OCI-LY1 (cell line): ENCODE results near the gene GATM.

Experiments used
- H2AFZ ChIP-seq: fragments of 200-600 bp; sonication (generic), shearing (Covaris generic); 2 replicates; pipeline ENCODE4 v1.6.0; 2014; ENCODE audit warnings: antibody characterized with exemption, mild to moderate bottlenecking, low read length
- H3F3A ChIP-seq: fragments of 200-600 bp; sonication (generic), shearing (Covaris generic); 2 replicates; pipeline ENCODE4 v1.6.0; 2014; ENCODE audit warnings: mild to moderate bottlenecking, antibody characterized with exemption, low read length, moderate library complexity; ENCODE audit not compliant: insufficient read depth
- H3K27ac ChIP-seq: fragments of 200-600 bp; sonication (generic); 2 replicates; pipeline ENCODE4 v1.5.1; 2014; ENCODE audit warnings: low read length, mixed run types, mild to moderate bottlenecking, low read depth; ENCODE audit not compliant: poor library complexity, severe bottlenecking
- H3K27me3 ChIP-seq: fragments of 200-600 bp; sonication (generic); 2 replicates; pipeline ENCODE4 v1.6.0; 2014; ENCODE audit warnings: antibody characterized with exemption, mild to moderate bottlenecking, low read length, moderate library complexity; ENCODE audit not compliant: insufficient read depth
- H3K36me3 ChIP-seq: fragments of 200-600 bp; sonication (generic); 2 replicates; pipeline ENCODE4 v1.6.1; 2014; ENCODE audit warnings: mild to moderate bottlenecking, antibody characterized with exemption, low read length, moderate library complexity, mixed read lengths; ENCODE audit not compliant: insufficient read depth
- H3K4me1 ChIP-seq: fragments of 200-600 bp; sonication (generic); 2 replicates; pipeline ENCODE4 v1.5.1; 2014; ENCODE audit warnings: mild to moderate bottlenecking, low read length, moderate library complexity; ENCODE audit not compliant: insufficient read depth, severe bottlenecking
- H3K4me2 ChIP-seq: fragments of 200-600 bp; sonication (generic), shearing (Covaris generic); 2 replicates; pipeline ENCODE4 v1.6.1; 2014; ENCODE audit warnings: low read length
- H3K4me3 ChIP-seq: fragments of 200-600 bp; sonication (generic); 2 replicates; pipeline ENCODE4 v1.5.1; 2014; ENCODE audit warnings: low read length, low read depth, mild to moderate bottlenecking, mixed read lengths; ENCODE audit not compliant: poor library complexity, severe bottlenecking
- H3K79me2 ChIP-seq: fragments of 200-600 bp; shearing (Covaris generic); 2 replicates; pipeline ENCODE4 v1.6.1; 2016; ENCODE audit warnings: mixed run types, low read length, mixed read lengths; ENCODE audit not compliant: insufficient read depth
- H3K9ac ChIP-seq: fragments of 200-600 bp; sonication (generic), shearing (Covaris generic); 2 replicates; pipeline ENCODE4 v1.6.1; 2014; ENCODE audit warnings: mild to moderate bottlenecking, low read length, mixed read lengths
- H3K9me2 ChIP-seq: fragments of 200-600 bp; sonication (generic), shearing (Covaris generic); 2 replicates; pipeline ENCODE4 v1.6.1; 2014; ENCODE audit warnings: low read depth, mild to moderate bottlenecking, low read length, mixed read lengths
- H3K9me3 ChIP-seq: fragments of 200-600 bp; shearing (Covaris generic); 2 replicates; pipeline ENCODE4 v1.6.1; 2014; ENCODE audit warnings: low read length, mixed read lengths
- H4K20me1 ChIP-seq: fragments of 200-600 bp; sonication (generic), shearing (Covaris generic); 2 replicates; pipeline ENCODE4 v1.6.0; 2016; ENCODE audit warnings: mild to moderate bottlenecking, low read length; ENCODE audit not compliant: insufficient read depth
- EZH2 ChIP-seq: fragments of 200-600 bp; sonication (generic), shearing (Covaris generic); IDR thresholded peaks from 2 replicates; pipeline ENCODE4 v1.8.0; 2017; ENCODE audit warnings: borderline replicate concordance, mixed run types, mild to moderate bottlenecking, antibody characterized with exemption, low read length, moderate library complexity, mixed read lengths
- TF ChIP-seq, protein P1 (sequence below): fragments of 200-600 bp; sonication (generic), shearing (Covaris generic); IDR thresholded peaks from 2 replicates; pipeline ENCODE4 v1.5.1; 2017; ENCODE audit warnings: mild to moderate bottlenecking, antibody characterized with exemption, low read length, moderate library complexity, mixed read lengths

The GATM gene

DNA sequence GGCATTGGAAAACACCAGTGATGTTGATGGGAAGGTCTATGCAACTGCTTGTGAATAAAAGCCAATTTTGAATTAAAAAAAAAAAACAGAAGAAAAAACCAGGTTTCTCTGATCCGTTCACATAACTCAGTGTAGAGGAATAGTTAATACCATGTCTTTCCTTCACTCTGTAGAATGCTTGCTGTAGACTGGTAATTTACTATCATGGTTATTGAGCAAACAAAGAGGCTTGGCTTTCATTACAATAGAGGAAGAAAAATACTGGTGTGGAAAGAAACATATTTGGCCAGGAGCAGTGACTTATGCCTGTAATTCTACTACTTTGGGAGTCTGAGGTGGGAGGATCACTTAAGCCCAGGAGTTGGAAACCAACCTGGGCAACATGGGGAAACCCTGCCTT is 41.1 kb downstream of the GATM start:
- Histone ChIP-seq H3K36me3 (no peaks in the 10 kb centered on the region), H3K79me2 (no peaks in the 10 kb centered on the region), H3K9me2 (no peaks in the 10 kb centered on the region), H2AFZ (no peak overlapping the region), H3K4me2 (no peak overlapping the region), H3K4me3 (no peak overlapping the region), H3K9me3 (no peaks in the 10 kb centered on the region), H3K9ac (no peak overlapping the region), H4K20me1 (no peaks in the 10 kb centered on the region), H3K4me1 (no peaks in the 10 kb centered on the region), H3K27ac (no peak overlapping the region), H3K27me3 (peaks cover 4% of the 10 kb centered on the region; the same call in 1 of the 2 replicates), H3F3A (no peaks in the 10 kb centered on the region)
- TF ChIP-seq, protein P1, sequence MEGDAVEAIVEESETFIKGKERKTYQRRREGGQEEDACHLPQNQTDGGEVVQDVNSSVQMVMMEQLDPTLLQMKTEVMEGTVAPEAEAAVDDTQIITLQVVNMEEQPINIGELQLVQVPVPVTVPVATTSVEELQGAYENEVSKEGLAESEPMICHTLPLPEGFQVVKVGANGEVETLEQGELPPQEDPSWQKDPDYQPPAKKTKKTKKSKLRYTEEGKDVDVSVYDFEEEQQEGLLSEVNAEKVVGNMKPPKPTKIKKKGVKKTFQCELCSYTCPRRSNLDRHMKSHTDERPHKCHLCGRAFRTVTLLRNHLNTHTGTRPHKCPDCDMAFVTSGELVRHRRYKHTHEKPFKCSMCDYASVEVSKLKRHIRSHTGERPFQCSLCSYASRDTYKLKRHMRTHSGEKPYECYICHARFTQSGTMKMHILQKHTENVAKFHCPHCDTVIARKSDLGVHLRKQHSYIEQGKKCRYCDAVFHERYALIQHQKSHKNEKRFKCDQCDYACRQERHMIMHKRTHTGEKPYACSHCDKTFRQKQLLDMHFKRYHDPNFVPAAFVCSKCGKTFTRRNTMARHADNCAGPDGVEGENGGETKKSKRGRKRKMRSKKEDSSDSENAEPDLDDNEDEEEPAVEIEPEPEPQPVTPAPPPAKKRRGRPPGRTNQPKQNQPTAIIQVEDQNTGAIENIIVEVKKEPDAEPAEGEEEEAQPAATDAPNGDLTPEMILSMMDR, result no peak

DNA sequence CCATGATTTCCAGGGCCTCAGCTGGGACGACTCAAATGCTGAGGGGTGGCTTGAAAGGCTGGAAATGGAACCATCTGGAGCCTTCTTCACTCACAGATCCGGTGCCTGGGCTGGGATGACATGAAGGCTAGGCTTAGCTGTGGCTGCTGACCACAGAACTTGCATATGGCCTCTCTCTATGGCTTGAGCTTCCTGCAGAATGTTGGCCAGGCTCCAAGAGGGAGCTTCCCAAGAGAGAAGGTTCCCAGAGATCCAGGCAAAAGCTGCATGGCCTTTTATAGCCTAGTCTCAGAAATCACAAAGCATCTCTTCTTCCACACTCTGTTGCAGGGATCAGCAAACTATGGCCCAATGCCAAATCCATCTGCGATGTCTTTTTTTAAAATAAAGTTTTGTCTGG is 44.8 kb downstream of the GATM start:
- no peak for TF ChIP-seq EZH2
- TF ChIP-seq, protein P1, result no peak
- H3K4me2 ChIP-seq, result no peak overlapping the region

DNA sequence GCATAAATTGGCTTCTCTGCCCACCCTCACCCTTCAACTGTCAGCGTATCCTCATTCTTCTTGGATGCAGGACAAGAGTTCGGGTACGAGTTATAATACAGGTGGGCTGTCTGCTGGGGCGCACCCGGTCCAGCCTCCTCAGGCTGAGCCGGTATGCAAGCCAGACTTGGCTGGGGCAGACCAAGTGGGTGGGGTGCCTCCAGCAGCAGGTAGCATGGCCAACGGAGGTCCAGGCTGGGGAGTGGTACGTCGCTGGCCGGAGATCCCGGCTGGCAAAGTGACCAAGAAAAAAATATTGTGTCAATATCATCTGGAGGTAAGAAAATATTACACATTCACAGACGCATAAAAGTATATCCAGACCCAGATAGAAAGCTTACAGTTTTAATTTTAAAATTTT is 45.6 kb downstream of the GATM start:
- no peak overlapping the region for H3K9ac ChIP-seq
- H3K27me3 ChIP-seq, result no peaks in the 10 kb centered on the region; the same call in 1 of the 2 replicates

More for the DNA sequence above, 44.8 kb downstream of the GATM start:
- no peaks in the 10 kb centered on the region for H3K79me2 ChIP-seq
- no peak overlapping the region for H3K9ac ChIP-seq
- no peaks in the 10 kb centered on the region for H3K4me1 ChIP-seq
- no peaks in the 10 kb centered on the region for H3K36me3 ChIP-seq
- no peaks in the 10 kb centered on the region for H3K9me2 ChIP-seq
- no peaks in the 10 kb centered on the region for H4K20me1 ChIP-seq
- H2AFZ ChIP-seq, result no peak overlapping the region
- H3K9me3 ChIP-seq, result no peaks in the 10 kb centered on the region
- H3K4me3 ChIP-seq, result no peak overlapping the region
- H3F3A ChIP-seq, result no peaks in the 10 kb centered on the region
- no peaks in the 10 kb centered on the region; the same call in 1 of the 2 replicates for H3K27me3 ChIP-seq
- H3K27ac ChIP-seq, result no peak overlapping the region

More for the DNA sequence above, 45.6 kb downstream of the GATM start:
- Histone ChIP-seq H3K36me3 (no peaks in the 10 kb centered on the region), H4K20me1 (no peaks in the 10 kb centered on the region), H3K4me2 (no peak overlapping the region), H2AFZ (no peak overlapping the region), H3K79me2 (no peaks in the 10 kb centered on the region), H3K4me3 (no peak overlapping the region), H3F3A (no peaks in the 10 kb centered on the region), H3K9me2 (no peaks in the 10 kb centered on the region), H3K9me3 (no peaks in the 10 kb centered on the region), H3K27ac (no peak overlapping the region), H3K4me1 (no peaks in the 10 kb centered on the region)
- TF ChIP-seq, protein P1, result no peak
- no peak for TF ChIP-seq EZH2
